Natural killer cell (primary cell): ENCODE measurements around the gene FAM117A. TPM values are rescaled to one million over a fixed set of nuclear protein-coding genes. Genes with fewer than 3 reads are reported as not detected.

Source experiments
- ATAC-seq, 3 donors: fragments of 150-1000 bp in 2 of 3; fragments of 200-7000 bp in 1 of 3; cut with Tn5 transposase; 1 replicate in 1 of 3; 2 replicates in 2 of 3; pipeline ENCODE4 v1.10.0; 2021; ENCODE audit warnings: mild to moderate bottlenecking in 2 of 3, moderate library complexity in 2 of 3
- DNase-seq, 2 donors: peaks; one replicate each; pipeline versions ENCODE4 v3.0.0 to v3.0.0-alpha.2; 2013 to 2021; ENCODE audit warnings: mixed read lengths in 1 of 2
- H3K27ac ChIP-seq: one replicate; pipeline ENCODE4 v1.5.1; 2013; ENCODE audit warnings: mild to moderate bottlenecking, low read length
- H3K27me3 ChIP-seq: one replicate; pipeline ENCODE4 v1.6.1; 2013; ENCODE audit warnings: low read length; ENCODE audit not compliant: control insufficient read depth, insufficient read depth
- H3K36me3 ChIP-seq: one replicate; pipeline ENCODE4 v1.6.1; 2013; ENCODE audit warnings: low read length; ENCODE audit not compliant: control insufficient read depth, insufficient read depth
- H3K4me1 ChIP-seq: one replicate; pipeline ENCODE4 v1.6.1; 2013; ENCODE audit warnings: low read length; ENCODE audit not compliant: control insufficient read depth, insufficient read depth
- H3K4me3 ChIP-seq: one replicate; pipeline ENCODE4 v1.5.1; 2013; ENCODE audit warnings: low read length
- H3K9me3 ChIP-seq: one replicate; pipeline ENCODE4 v1.6.1; 2013; ENCODE audit warnings: low read length; ENCODE audit not compliant: control insufficient read depth, insufficient read depth
- H3K27ac Mint-ChIP-seq, 2 donors: one replicate each; pipeline ENCODE4 v1.8.0; 2022; ENCODE audit warnings: mild to moderate bottlenecking in 2 of 2, mixed read lengths in 2 of 2, moderate library complexity in 1 of 2
- H3K27me3 Mint-ChIP-seq, 2 donors: one replicate each; pipeline ENCODE4 v1.8.0; 2022; ENCODE audit warnings: low read depth in 2 of 2, mixed read lengths in 2 of 2
- H3K36me3 Mint-ChIP-seq: one replicate; pipeline ENCODE4 v1.8.0; 2022; ENCODE audit warnings: mixed read lengths
- H3K4me1 Mint-ChIP-seq, 2 donors: one replicate each; pipeline ENCODE4 v1.8.0; 2022; ENCODE audit warnings: mixed read lengths in 2 of 2
- H3K4me3 Mint-ChIP-seq: one replicate; pipeline ENCODE4 v1.8.0; 2022; ENCODE audit warnings: mild to moderate bottlenecking, moderate library complexity, mixed read lengths
- H3K9me3 Mint-ChIP-seq, 2 donors: one replicate each; pipeline ENCODE4 v1.8.0; 2022; ENCODE audit warnings: mixed read lengths in 2 of 2
- WGBS: methylation state at CpG from one replicate; pipeline ENCODE4 v1.1.7; 2013; ENCODE audit warnings: missing lambda C conversion rate; ENCODE audit not compliant: insufficient coverage; 5-methylcytosine and 5-hydroxymethylcytosine counted together
- intact Hi-C: fragments of 100-400 bp; cut with micrococcal nuclease; formaldehyde crosslinking; loops from one replicate; pipeline ENCODE4 v1.14.2; 2022
- total RNA-seq, 4 donors: library from RNA; stranded (reverse); fragments of 120-200 nt in 1 of 4; gene quantifications; one replicate each; pipeline versions ENCODE4 v1.2.3 to v1.2.4, GENCODE V29; 2013 to 2022
- TF ChIP-seq, protein P1 (sequence below): fragments of 200-600 bp; IDR thresholded peaks from one replicate; pipeline ENCODE4 v1.8.0; 2022; ENCODE audit warnings: antibody characterized with exemption

FAM117A gene
- total RNA-seq, 3 donors from 2014 or later (not counting 1 experiment from before 2014, with no cell fraction given): 55.2 to 88.4 (median 79.2) TPM

DNA sequence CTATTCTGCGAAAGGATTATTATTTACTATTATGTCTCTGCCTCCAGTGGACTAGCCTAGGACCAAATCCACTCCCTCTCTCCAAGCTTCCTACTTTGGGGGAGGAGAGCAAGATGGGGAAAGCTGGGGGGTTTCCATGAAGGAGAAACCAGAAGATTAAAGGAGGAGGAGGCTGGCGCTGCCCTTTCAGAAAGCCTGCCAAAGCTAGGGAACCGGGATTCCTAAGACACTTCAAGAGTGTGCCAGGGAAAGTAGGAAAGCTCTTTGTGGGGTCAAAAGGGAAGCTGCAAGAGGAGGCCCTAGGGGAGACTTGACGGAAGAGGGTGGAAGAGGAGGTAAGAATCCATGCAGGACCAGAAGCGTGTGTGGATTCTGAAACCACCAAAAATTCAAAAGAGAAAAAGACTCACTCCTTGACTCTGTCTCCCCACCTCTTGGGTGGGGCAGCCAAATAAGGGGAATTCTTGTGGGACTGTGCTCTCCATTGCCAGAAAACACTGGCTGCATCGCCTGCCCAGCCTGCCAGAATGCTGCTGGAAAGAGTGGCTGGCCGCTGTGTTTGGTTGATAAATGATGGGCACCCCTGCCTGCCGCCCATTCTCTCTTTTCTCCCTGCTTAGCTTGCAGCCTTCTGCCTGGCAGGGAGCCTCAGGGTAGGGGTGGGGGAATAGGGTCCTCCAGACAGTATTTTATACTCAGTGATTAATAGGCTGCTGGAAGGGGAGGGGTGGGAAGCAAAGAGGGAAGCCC is 12.8 kb upstream of the FAM117A start:
- ATAC-seq: no peak
- DNase-seq: no peak
- Mint-ChIP-seq H3K4me3 (no peak overlapping the region), H3K27ac (no peak overlapping the region), H3K36me3 (no peaks in the 10 kb centered on the region), H3K9me3 (no peaks in the 10 kb centered on the region), H3K27me3 (no peaks in the 10 kb centered on the region), H3K4me1 (peaks cover 5 to 7% of the 10 kb centered on the region in 2 donors)
- Histone ChIP-seq H3K9me3 (no peaks in the 10 kb centered on the region), H3K4me3 (no peak overlapping the region), H3K4me1 (no peaks in the 10 kb centered on the region), H3K27me3 (no peaks in the 10 kb centered on the region), H3K36me3 (no peaks in the 10 kb centered on the region), H3K27ac (no peak overlapping the region)
- TF ChIP-seq, protein P1, sequence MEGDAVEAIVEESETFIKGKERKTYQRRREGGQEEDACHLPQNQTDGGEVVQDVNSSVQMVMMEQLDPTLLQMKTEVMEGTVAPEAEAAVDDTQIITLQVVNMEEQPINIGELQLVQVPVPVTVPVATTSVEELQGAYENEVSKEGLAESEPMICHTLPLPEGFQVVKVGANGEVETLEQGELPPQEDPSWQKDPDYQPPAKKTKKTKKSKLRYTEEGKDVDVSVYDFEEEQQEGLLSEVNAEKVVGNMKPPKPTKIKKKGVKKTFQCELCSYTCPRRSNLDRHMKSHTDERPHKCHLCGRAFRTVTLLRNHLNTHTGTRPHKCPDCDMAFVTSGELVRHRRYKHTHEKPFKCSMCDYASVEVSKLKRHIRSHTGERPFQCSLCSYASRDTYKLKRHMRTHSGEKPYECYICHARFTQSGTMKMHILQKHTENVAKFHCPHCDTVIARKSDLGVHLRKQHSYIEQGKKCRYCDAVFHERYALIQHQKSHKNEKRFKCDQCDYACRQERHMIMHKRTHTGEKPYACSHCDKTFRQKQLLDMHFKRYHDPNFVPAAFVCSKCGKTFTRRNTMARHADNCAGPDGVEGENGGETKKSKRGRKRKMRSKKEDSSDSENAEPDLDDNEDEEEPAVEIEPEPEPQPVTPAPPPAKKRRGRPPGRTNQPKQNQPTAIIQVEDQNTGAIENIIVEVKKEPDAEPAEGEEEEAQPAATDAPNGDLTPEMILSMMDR: no peak
- WGBS: 93% methylated on average over 7 of the region's 8 CpGs
- intact Hi-C loops: no loop called here

DNA sequence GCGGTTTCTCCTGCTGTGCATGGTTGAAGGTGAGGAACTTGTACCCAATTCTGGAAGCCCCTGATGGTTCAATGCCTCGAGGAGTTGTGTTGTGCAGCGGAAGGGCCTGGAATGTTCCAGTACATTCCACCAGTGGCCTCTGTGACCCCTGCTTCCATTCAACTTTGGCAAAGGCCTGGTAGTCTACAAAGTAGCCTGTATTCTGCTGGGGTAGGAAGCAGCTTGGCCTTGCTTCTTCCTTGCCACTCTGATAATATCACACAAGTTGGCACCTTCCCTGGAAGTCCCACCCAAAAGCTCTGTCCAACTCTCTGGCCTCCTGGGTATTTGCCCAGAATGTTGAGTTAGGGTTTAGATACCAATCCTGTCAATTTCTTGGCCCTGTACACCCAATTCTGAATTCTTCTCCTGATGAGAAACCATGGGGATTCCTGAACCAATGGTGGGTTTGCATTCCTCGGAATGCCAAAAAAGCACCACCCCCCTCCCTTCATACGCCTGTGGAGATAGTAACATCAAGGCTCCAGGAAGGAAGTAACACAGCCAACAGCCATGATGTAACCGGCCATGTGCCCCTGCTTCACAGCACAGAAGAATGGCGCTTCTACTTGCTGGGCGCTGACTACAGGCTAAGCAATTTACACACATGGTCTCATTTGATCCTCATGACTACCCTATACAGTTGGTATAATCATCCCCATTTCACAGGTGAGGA is 11.8 kb upstream of the FAM117A start:
- H3K4me1 Mint-ChIP-seq: peaks cover 5 to 7% of the 10 kb centered on the region in 2 donors
- no peaks in the 10 kb centered on the region for H3K9me3 Mint-ChIP-seq
- H3K27ac ChIP-seq: no peak overlapping the region
- 91% methylated on average over 8 of the region's 8 CpGs for WGBS
- no peak overlapping the region for H3K4me3 ChIP-seq
- H3K4me3 Mint-ChIP-seq: no peak overlapping the region
- H3K27me3 ChIP-seq: no peaks in the 10 kb centered on the region
- intact Hi-C loops: no loop called here
- no peak for DNase-seq
- TF ChIP-seq, protein P1: no peak
- ATAC-seq: no peak
- no peaks in the 10 kb centered on the region for H3K36me3 ChIP-seq
- H3K27ac Mint-ChIP-seq: no peak overlapping the region
- H3K27me3 Mint-ChIP-seq: no peaks in the 10 kb centered on the region
- H3K4me1 ChIP-seq: no peaks in the 10 kb centered on the region
- H3K36me3 Mint-ChIP-seq: no peaks in the 10 kb centered on the region
- no peaks in the 10 kb centered on the region for H3K9me3 ChIP-seq

DNA sequence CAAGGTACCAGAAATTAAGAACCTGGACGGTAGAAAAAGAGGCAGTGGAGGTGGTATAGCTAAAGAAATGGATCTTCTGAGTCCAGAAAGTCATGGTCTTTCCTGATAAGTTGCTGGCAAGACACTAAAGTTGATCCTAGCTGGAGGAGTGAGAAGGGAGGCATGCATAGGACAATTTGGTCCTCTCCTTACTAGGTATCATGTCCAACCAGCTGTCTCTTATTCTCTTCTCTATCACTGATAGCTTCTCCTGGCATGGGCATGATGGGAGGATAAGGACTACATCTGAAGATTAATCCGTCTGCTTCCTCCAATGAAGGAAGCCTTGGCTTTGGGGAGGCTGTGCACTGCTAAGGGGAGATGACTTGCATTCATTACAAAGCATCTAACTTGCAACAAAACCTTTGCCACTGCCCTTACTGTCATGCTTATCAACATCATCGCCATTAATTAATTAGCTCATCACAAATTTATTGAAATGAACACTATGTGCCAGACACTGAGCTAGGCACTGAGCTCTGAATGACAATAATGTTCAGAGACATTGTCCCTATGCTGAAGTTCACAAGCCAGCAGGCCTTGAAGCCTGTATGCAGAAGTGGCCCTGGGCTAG is 3.1 kb upstream of the FAM117A start:
- H3K4me1 Mint-ChIP-seq: peaks cover 23 to 34% of the 10 kb centered on the region in 2 donors
- 90% methylated on average over 2 of the region's 3 CpGs for WGBS

More for the DNA sequence above, 3.1 kb upstream of the FAM117A start:
- TF ChIP-seq, protein P1: no peak
- Mint-ChIP-seq H3K36me3 (no peaks in the 10 kb centered on the region), H3K27me3 (no peaks in the 10 kb centered on the region), H3K4me3 (no peak overlapping the region), H3K27ac (no peak overlapping the region), H3K9me3 (no peaks in the 10 kb centered on the region)
- Histone ChIP-seq H3K27me3 (no peaks in the 10 kb centered on the region), H3K9me3 (no peaks in the 10 kb centered on the region), H3K36me3 (no peaks in the 10 kb centered on the region), H3K4me1 (peaks cover 12% of the 10 kb centered on the region), H3K4me3 (no peak overlapping the region), H3K27ac (no peak overlapping the region)
- ATAC-seq: no peak
- no peak for DNase-seq
- intact Hi-C loops: no loop called here
